Coronary artery (tissue), 2 donors: Measurements from ENCODE around the gene SIRT2.
"Not testable (repeated sequence)": the region's sequence is repeated elsewhere in the genome, so short reads cannot be mapped to it uniquely, and the experiment has no call there.

Experiments
- DNase-seq: peaks from one replicate; pipeline ENCODE4 v3.0.0-alpha.2; 2017; ENCODE audit warnings: low spot score
- H3K27ac ChIP-seq, 2 donors: fragments of 200-600 bp; sonication (generic); one replicate each; pipeline ENCODE4 v1.5.1; 2016 to 2019
- H3K4me3 ChIP-seq: fragments of 200-600 bp; sonication (generic); 2 replicates; pipeline ENCODE4 v1.5.1; 2016; ENCODE audit warnings: mild to moderate bottlenecking, moderate library complexity
- CTCF ChIP-seq: fragments of 200-600 bp; sonication (generic); IDR thresholded peaks from one replicate; pipeline ENCODE4 v1.5.1; 2019; ENCODE audit warnings: antibody characterized with exemption

Gene SIRT2

DNA sequence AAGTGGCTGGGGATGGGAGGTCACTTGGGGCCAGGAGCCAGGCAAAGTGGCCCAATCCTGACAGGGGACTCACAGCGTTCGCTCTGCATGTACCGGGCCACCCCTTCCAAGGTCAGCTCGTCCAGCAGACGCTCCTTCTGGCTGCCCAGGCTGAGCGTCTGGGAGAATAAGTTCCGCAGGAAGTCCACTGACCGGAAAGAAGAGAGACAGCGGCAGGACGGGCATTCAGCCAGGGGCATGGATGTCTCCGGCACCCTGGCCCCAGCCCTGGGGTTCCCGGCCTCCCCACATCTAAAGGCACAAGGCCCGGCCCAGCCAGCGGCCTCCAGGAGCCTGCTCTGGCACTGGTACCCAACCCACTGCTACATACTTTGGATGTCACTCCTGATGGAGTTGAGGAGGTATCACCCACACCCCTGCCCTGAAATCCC lies 6.1 kb downstream of the SIRT2 start:
- no peak for TF ChIP-seq CTCF
- Histone ChIP-seq H3K4me3 (no peak overlapping the region), H3K27ac (no peak overlapping the region)
- DNase-seq, result no peak

DNA sequence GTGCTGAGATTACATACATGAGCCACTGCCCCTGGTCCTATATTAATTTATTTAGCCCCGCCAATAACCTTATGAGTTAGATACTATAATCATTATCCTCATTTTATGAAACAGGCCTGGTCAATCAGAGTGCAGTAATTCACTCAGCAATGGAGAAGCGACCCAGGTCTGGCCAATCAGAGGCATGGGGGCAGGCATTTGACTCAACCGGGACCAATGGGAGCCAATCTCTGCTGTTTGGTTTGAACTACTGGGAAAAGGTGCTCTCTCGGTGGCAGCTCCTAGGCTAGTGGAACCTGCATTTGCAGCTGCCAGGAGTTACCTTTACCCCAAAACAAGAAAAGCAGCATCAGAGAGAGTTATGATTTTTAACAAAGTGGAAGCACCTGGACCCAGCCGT lies 6.6 kb downstream of the SIRT2 start:
- DNase-seq, result no peak
- TF ChIP-seq CTCF, result no peak
- no peak overlapping the region for H3K27ac ChIP-seq
- no peak overlapping the region for H3K4me3 ChIP-seq

DNA sequence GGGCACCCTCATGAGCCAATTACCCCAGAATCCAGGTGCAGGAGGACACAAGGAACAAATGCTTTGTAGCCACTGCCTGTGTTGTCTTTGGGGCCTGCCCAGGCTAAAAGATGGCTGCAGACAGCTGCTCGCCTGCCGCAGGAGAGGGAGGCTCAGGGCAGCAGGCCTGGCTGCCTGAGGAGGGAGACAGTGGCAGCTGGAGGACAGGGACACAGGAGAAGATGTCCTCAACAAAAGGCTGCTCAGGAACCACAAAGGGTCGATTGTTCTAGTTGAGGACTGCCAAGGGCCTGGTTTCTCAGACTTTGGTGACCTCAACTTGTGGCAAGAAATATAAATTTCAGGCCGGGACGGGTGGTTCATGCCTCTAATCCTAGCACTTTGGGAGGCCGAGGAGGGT lies 7.6 kb downstream of the SIRT2 start:
- no peak overlapping the region for H3K4me3 ChIP-seq
- DNase-seq, result no peak
- H3K27ac ChIP-seq, result no peak overlapping the region
- TF ChIP-seq CTCF, result no peak

- Histone ChIP-seq H3K4me3 (no peak overlapping the region), H3K27ac (no peak overlapping the region)
- TF ChIP-seq CTCF, result no peak
- DNase-seq, result no peak
Measured at GRCh38 chr19:38890686-38891085, 8.7 kb downstream of the SIRT2 start.

- no peak overlapping the region for H3K4me3 ChIP-seq
- H3K27ac ChIP-seq, result no peak overlapping the region
- DNase-seq, result no peak
- TF ChIP-seq CTCF, result no peak
Measured at GRCh38 chr19:38889803-38890202, 9.6 kb downstream of the SIRT2 start.

DNA sequence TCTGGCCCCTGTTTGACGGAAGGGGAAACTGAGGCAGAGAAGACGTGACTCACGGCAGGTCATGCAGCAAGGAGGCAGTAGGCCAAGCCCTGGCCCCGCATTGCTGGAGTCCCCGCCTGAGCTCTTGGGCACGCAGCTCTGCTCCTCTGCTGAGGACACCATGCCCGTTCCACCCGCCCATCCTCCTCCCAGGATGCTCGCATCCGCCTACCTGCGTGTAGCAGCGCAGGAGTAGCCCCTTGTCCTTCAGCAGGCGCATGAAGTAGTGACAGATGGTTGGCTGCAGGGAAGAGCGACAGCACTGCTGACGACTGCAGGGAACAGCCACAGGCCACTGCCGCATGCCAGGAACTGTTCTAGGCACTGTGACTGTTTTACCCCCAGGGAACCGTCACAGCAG lies 10.5 kb downstream of the SIRT2 start:
- no peak for DNase-seq
- Histone ChIP-seq H3K27ac (no peak overlapping the region), H3K4me3 (no peak overlapping the region)
- TF ChIP-seq CTCF, result no peak

- H3K4me3 ChIP-seq, DNase-seq, H3K27ac ChIP-seq: not testable (repeated sequence)
Measured at GRCh38 chr19:38884691-38885090, 14.7 kb downstream of the SIRT2 start.

DNA sequence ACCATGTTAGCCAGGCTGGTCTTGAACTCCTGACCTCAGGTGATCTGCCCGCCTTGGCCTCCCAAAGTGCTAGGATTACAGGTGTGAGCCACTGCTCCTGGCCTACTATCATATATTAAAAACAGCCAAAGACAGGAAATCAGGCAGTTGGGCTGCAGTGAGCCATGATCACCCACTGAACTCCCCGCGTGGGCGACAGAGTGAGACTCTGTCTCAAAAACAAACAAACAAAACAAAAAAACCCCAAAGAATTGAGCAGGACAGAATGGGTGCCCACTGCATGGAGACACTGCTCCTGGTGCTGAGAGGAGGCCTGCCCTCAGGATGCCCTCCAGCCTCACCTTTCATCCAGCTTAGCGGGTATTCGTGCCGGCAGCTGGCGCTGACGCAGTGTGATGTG lies 16.1 kb downstream of the SIRT2 start:
- no peak overlapping the region for H3K27ac ChIP-seq
- no peak for TF ChIP-seq CTCF
- no peak for DNase-seq
- H3K4me3 ChIP-seq, result no peak overlapping the region
